H1 (cell line): ENCODE results near the gene SLFN5. TPM values are rescaled to one million over a fixed set of nuclear protein-coding genes. Genes with fewer than 3 reads are reported as not detected.
"Not testable (repeated sequence)": the region's sequence is repeated elsewhere in the genome, so short reads cannot be mapped to it uniquely, and the experiment has no call there.

Experiments used
- CTCF ChIA-PET: fragments of 300-600 bp; sonication (Branson Sonifier 250); formaldehyde crosslinking; loops from one replicate; lab custom pipeline; 2021; ENCODE audit not compliant: partially characterized antibody; lab: Charles Lee
- POLR2A ChIA-PET: fragments of 300-600 bp; sonication (Branson Sonifier 250); formaldehyde crosslinking; loops from one replicate; lab custom pipeline; 2021; ENCODE audit warnings: inconsistent platforms; ENCODE audit not compliant: partially characterized antibody; lab: Charles Lee
- DNase-seq, 2 experiments: peaks; one replicate each; pipeline versions ENCODE4 v3.0.0 to v3.0.0-alpha.2; 2010 to 2022; ENCODE audit warnings: low spot score in 2 of 2, low read depth in 1 of 2, mixed read lengths in 1 of 2
- FAIRE-seq: peaks from 2 replicates; lab custom pipeline; 2011; peaks lifted over from hg19 to GRCh38; lab: Jason Lieb, UNC
- H2AFZ ChIP-seq: 2 replicates; pipeline ENCODE4 v1.8.1; 2012; ENCODE audit warnings: low read length, inconsistent platforms
- H2AK5ac ChIP-seq: 2 replicates; pipeline ENCODE4 v1.6.1; 2013; ENCODE audit warnings: low read depth, low read length
- H2BK120ac ChIP-seq: replicated peaks from 2 replicates; pipeline ENCODE3; 2013; ENCODE audit warnings: low read depth, low read length, inconsistent platforms
- H2BK12ac ChIP-seq: 2 replicates; pipeline ENCODE4 v1.6.1; 2013; ENCODE audit warnings: low read depth, low read length
- H2BK15ac ChIP-seq: 2 replicates; pipeline ENCODE4 v1.6.1; 2013; ENCODE audit warnings: low read length
- H2BK20ac ChIP-seq: 2 replicates; pipeline ENCODE4 v1.6.1; 2013; ENCODE audit warnings: low read length
- H2BK5ac ChIP-seq: 2 replicates; pipeline ENCODE4 v1.6.1; 2013; ENCODE audit warnings: low read depth, low read length
- H3K14ac ChIP-seq: 2 replicates; pipeline ENCODE4 v1.6.1; 2013; ENCODE audit warnings: inconsistent platforms; ENCODE audit not compliant: insufficient read length
- H3K18ac ChIP-seq: 2 replicates; pipeline ENCODE4 v1.6.1; 2013; ENCODE audit warnings: low read length; ENCODE audit errors: extremely low read depth
- H3K23ac ChIP-seq: 2 replicates; pipeline ENCODE4 v1.6.1; 2013; ENCODE audit warnings: inconsistent platforms; ENCODE audit not compliant: insufficient read length
- H3K23me2 ChIP-seq: 2 replicates; pipeline ENCODE4 v1.6.1; 2013; ENCODE audit warnings: low read depth, low read length
- H3K27ac ChIP-seq: 2 replicates; pipeline ENCODE4 v1.6.1; 2011; ENCODE audit warnings: low read depth, low read length, inconsistent platforms
- H3K27me3 ChIP-seq, 4 experiments: replicated peaks in 1 of 4; 1 replicate in 1 of 4; 2 replicates in 3 of 4; pipeline versions ENCODE4 v1.6.1 to v1.8.1; 2011 to 2013; ENCODE audit warnings: low read length in 3 of 4, mild to moderate bottlenecking in 3 of 4, inconsistent platforms in 2 of 4, mixed read lengths in 2 of 4, moderate library complexity in 1 of 4; ENCODE audit not compliant: control insufficient read depth in 3 of 4, insufficient read depth in 3 of 4; ENCODE audit errors: extremely low read depth in 1 of 4
- H3K36me3 ChIP-seq, 4 experiments: 2 replicates each; pipeline versions ENCODE4 v1.6.1 to v1.8.1; 2011 to 2013; ENCODE audit warnings: mild to moderate bottlenecking in 4 of 4, low read length in 3 of 4, moderate library complexity in 2 of 4, control low read depth in 1 of 4, inconsistent platforms in 1 of 4; ENCODE audit not compliant: insufficient read depth in 4 of 4, control insufficient read depth in 2 of 4
- H3K4ac ChIP-seq: replicated peaks from 2 replicates; pipeline ENCODE3; 2013; ENCODE audit warnings: low read length, low read depth, mixed read lengths, inconsistent platforms; ENCODE audit not compliant: insufficient read length
- H3K4me1 ChIP-seq, 4 experiments: replicated peaks in 1 of 4; 1 replicate in 1 of 4; 2 replicates in 3 of 4; pipeline versions ENCODE4 v1.6.1 to v1.8.1; 2011 to 2013; ENCODE audit warnings: low read length in 3 of 4, inconsistent platforms in 2 of 4, mixed read lengths in 1 of 4; ENCODE audit not compliant: insufficient read depth in 4 of 4, control insufficient read depth in 3 of 4
- H3K4me2 ChIP-seq, 2 experiments: 2 replicates each; pipeline versions ENCODE4 v1.6.1 to v1.8.1; 2011 to 2013; ENCODE audit warnings: low read depth in 2 of 2, low read length in 2 of 2, control low read depth in 1 of 2, inconsistent platforms in 1 of 2, mild to moderate bottlenecking in 1 of 2; ENCODE audit not compliant: insufficient read depth in 1 of 2
- H3K4me3 ChIP-seq, 4 experiments: fragments of 200-600, 300-600 bp in 1 of 4; sonication (generic), shearing (Covaris generic), sonication (Bioruptor Twin) in 1 of 4; 2 replicates each; pipeline versions ENCODE4 v1.5.1 to v1.8.1; 2011 to 2016; ENCODE audit warnings: low read length in 4 of 4, low read depth in 3 of 4, control low read depth in 2 of 4, inconsistent platforms in 2 of 4, mild to moderate bottlenecking in 2 of 4, mixed read lengths in 1 of 4, moderate library complexity in 1 of 4; ENCODE audit not compliant: insufficient read depth in 2 of 4; ENCODE audit errors: extremely low read depth in 1 of 4
- H3K56ac ChIP-seq: replicated peaks from 2 replicates; pipeline ENCODE3; 2013; ENCODE audit warnings: low read depth, mild to moderate bottlenecking, mixed read lengths, low read length, inconsistent platforms; ENCODE audit not compliant: insufficient read length
- H3K79me1 ChIP-seq: 2 replicates; pipeline ENCODE4 v1.6.1; 2013; ENCODE audit warnings: low read depth, low read length, control low read depth
- H3K79me2 ChIP-seq, 2 experiments: 2 replicates each; pipeline versions ENCODE4 v1.6.1 to v1.8.1; 2012 to 2013; ENCODE audit warnings: low read length in 2 of 2, mild to moderate bottlenecking in 2 of 2, inconsistent platforms in 1 of 2; ENCODE audit not compliant: insufficient read depth in 2 of 2, control insufficient read depth in 1 of 2
- H3K9ac ChIP-seq, 4 experiments: replicated peaks in 1 of 4; 1 replicate in 1 of 4; 2 replicates in 3 of 4; pipeline versions ENCODE4 v1.6.1 to v1.8.1; 2011 to 2013; ENCODE audit warnings: low read depth in 3 of 4, low read length in 3 of 4, control low read depth in 2 of 4, mild to moderate bottlenecking in 2 of 4, moderate library complexity in 2 of 4, inconsistent platforms in 1 of 4; ENCODE audit errors: extremely low read depth in 1 of 4
- H3K9me3 ChIP-seq, 2 experiments: 2 replicates each; pipeline versions ENCODE4 v1.6.1 to v1.8.1; 2012 to 2013; ENCODE audit warnings: mild to moderate bottlenecking in 2 of 2, moderate library complexity in 2 of 2, control low read depth in 1 of 2, inconsistent platforms in 1 of 2, low read depth in 1 of 2, low read length in 1 of 2, mixed read lengths in 1 of 2; ENCODE audit not compliant: insufficient read depth in 2 of 2
- H4K20me1 ChIP-seq, 2 experiments: replicated peaks in 1 of 2; 2 replicates each; pipeline versions ENCODE3 to v1.8.1; 2011 to 2013; ENCODE audit warnings: inconsistent platforms in 2 of 2, low read length in 2 of 2, mild to moderate bottlenecking in 1 of 2; ENCODE audit not compliant: insufficient read depth in 2 of 2, control insufficient read depth in 1 of 2
- H4K5ac ChIP-seq: 2 replicates; pipeline ENCODE4 v1.6.1; 2013; ENCODE audit warnings: low read length, low read depth, mixed read lengths, inconsistent platforms; ENCODE audit not compliant: insufficient read length
- H4K8ac ChIP-seq: 2 replicates; pipeline ENCODE4 v1.8.0; 2013; ENCODE audit warnings: mild to moderate bottlenecking, moderate library complexity, low read length, inconsistent platforms; ENCODE audit not compliant: insufficient read depth; ENCODE audit errors: extremely low read depth
- H4K91ac ChIP-seq: replicated peaks from 2 replicates; pipeline ENCODE3; 2013; ENCODE audit warnings: low read length, mixed read lengths, inconsistent platforms; ENCODE audit not compliant: insufficient read length
- WGBS, 2 experiments: shearing (Covaris generic) in 1 of 2; methylation state at CpG; one replicate each; pipeline versions ENCODE4 v1.1.6 to v1.1.7; 2013 to 2015; ENCODE audit warnings: low lambda C conversion rate in 2 of 2, mixed read lengths in 2 of 2, inconsistent platforms in 1 of 2, low coverage in 1 of 2, missing lambda C conversion rate in 1 of 2; ENCODE audit not compliant: insufficient replicate concordance in 2 of 2, insufficient coverage in 1 of 2, insufficient read length in 1 of 2; ENCODE audit errors: extremely low coverage in 1 of 2, missing lambda C conversion rate in 1 of 2; 5-methylcytosine and 5-hydroxymethylcytosine counted together
- polyA plus RNA-seq, 7 experiments: library from polyadenylated mRNA; depleted of rRNA in 3 of 7; stranded (reverse) in 5 of 7; unstranded in 2 of 7; fragments of >200 nt in 5 of 7; fragments of 200-250 nt in 2 of 7; gene quantifications; 1 replicate in 5 of 7; 2 replicates in 1 of 7; 4 replicates in 1 of 7; pipeline versions ENCODE4 v1.2.1 to v1.2.3, GENCODE V29; 2011 to 2013; ENCODE audit warnings: missing spikeins in 2 of 7, mixed read lengths in 2 of 7
- total RNA-seq: library from RNA; stranded (reverse); fragmentation: NEBNext Ultra II Directional; extraction: Animal tissue kit (Norgen Biotek cat#: 25700); gene quantifications from 2 replicates; pipeline ENCODE4 v1.2.1, GENCODE V29; 2021

The SLFN5 gene
- total and polyA plus RNA-seq, 2 of the 8 experiments (the other 6 are each of a cell fraction or from before 2014, with no cell fraction given), result 0.86 to 3.0 TPM

DNA sequence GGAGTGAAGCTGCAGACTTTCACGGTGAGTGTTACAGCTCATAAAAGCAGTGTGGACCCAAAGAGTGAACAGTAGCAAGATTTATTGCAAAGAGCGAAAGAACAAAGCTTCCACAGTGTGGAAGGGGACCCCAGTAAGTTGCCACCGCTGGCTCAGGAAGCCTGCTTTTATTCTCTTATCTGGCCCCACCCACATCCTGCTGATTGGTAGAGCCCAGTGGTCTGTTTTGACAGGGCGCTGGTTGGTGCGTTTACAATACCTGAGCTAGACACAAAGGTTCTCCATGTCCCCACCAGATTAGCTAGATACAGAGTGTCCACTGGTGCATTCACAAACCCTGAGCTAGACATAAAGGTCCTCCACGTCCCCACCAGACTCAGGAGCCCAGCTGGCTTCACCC, 35.6 kb downstream of the SLFN5 start:
- H3K79me1 ChIP-seq, H3K23ac ChIP-seq, H3K36me3 ChIP-seq, H3K18ac ChIP-seq, H3K4me3 ChIP-seq, H3K9ac ChIP-seq, H3K27ac ChIP-seq, H2BK20ac ChIP-seq, H2BK5ac ChIP-seq, H4K91ac ChIP-seq, H3K4me1 ChIP-seq, H3K56ac ChIP-seq, H3K4ac ChIP-seq, H3K23me2 ChIP-seq, H4K20me1 ChIP-seq, H3K79me2 ChIP-seq, H2AK5ac ChIP-seq, H3K14ac ChIP-seq, H2BK120ac ChIP-seq, H2BK12ac ChIP-seq, POLR2A ChIA-PET, FAIRE-seq, H3K4me2 ChIP-seq, H4K8ac ChIP-seq, H2BK15ac ChIP-seq, H4K5ac ChIP-seq, H3K27me3 ChIP-seq, H2AFZ ChIP-seq, DNase-seq: not testable (repeated sequence)
- CTCF ChIA-PET, result interaction anchor here (0.6 to 1.1 kb wide), 2 partner anchors 255 to 359 kb away, joined by 3 read pairs; no protein-coding TSS in a partner anchor
- 92% methylated on average over 6 of the region's 6 CpGs; no CpG with 5 or more reads in 1 of the 2 experiments for WGBS, 2 experiments
- peaks cover 6 to 16% of the 10 kb centered on the region in 2 experiments for H3K9me3 ChIP-seq

DNA sequence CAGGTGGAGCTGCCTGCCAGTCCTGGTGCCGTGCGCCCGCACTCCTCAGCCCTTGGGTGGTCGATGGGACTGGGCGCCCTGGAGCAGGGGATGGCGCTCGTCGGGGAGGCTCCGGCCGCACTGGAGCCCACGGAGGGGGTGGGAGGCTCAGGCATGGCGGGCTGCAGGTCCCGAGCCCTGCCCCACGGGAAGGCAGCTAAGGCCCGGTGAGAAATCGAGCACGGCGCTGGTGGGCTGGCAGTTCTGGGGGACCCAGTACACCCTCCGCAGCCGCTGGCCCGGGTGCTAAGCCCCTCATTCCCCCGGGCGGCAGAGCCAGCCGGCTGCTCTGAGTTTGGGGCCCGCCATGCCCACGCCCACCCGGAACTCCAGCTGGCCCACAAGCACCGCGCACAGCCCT, 36.0 kb downstream of the SLFN5 start:
- FAIRE-seq, H2AFZ ChIP-seq, H2BK5ac ChIP-seq, H3K23me2 ChIP-seq, H2BK120ac ChIP-seq, H3K9ac ChIP-seq, H3K4me3 ChIP-seq, H4K91ac ChIP-seq, H2BK12ac ChIP-seq, H3K4me1 ChIP-seq, H3K79me1 ChIP-seq, H2AK5ac ChIP-seq, H3K27ac ChIP-seq, H2BK15ac ChIP-seq, H3K27me3 ChIP-seq, H3K4me2 ChIP-seq, H3K79me2 ChIP-seq, DNase-seq, H4K8ac ChIP-seq, H3K23ac ChIP-seq, POLR2A ChIA-PET, H3K56ac ChIP-seq, H2BK20ac ChIP-seq, H3K14ac ChIP-seq, H4K20me1 ChIP-seq, H4K5ac ChIP-seq, H3K4ac ChIP-seq, H3K36me3 ChIP-seq, H3K18ac ChIP-seq: not testable (repeated sequence)
- CTCF ChIA-PET, result interaction anchor here (0.6 kb wide), 1 partner anchor 358 kb away, joined by 3 read pairs; no protein-coding TSS in a partner anchor
- peaks cover 4 to 15% of the 10 kb centered on the region in 2 experiments for H3K9me3 ChIP-seq
- 96% methylated on average over 29 of the region's 29 CpGs; no CpG with 5 or more reads in 1 of the 2 experiments for WGBS, 2 experiments
